ENCODE data around the gene MRPL55.
A peak's percentile ranks its signal among the peaks of the same experiment; 100 is the strongest.

The MRPL55 gene

GRCh38 chr1:228066416-228066815 lies 42.7 kb downstream of the MRPL55 start:
- no peak for DNase-seq

- DNase-seq: no peak
Measured at GRCh38 chr1:228065543-228066347, 43.4 kb downstream of the MRPL55 start.

- no peak for DNase-seq
Measured at GRCh38 chr1:228064741-228065542, 44.2 kb downstream of the MRPL55 start.

- no peak for DNase-seq
Measured at GRCh38 chr1:228064296-228064695, 44.8 kb downstream of the MRPL55 start.

GRCh38 chr1:228063251-228064191 lies 45.6 kb downstream of the MRPL55 start:
- no peak for DNase-seq

- no peak for DNase-seq
Measured at GRCh38 chr1:228062812-228063211, 46.3 kb downstream of the MRPL55 start.

GRCh38 chr1:228062085-228062791 lies 46.9 kb downstream of the MRPL55 start:
- no peak for DNase-seq

- no peak for DNase-seq
Measured at GRCh38 chr1:228061411-228062084, 47.6 kb downstream of the MRPL55 start.

GRCh38 chr1:228060458-228061190 lies 48.5 kb downstream of the MRPL55 start:
- DNase-seq: no peak

- peak; percentile 41 for DNase-seq
Measured at GRCh38 chr1:228059634-228060457, 49.3 kb downstream of the MRPL55 start.

GRCh38 chr1:228058949-228059633 lies 50.0 kb downstream of the MRPL55 start:
- no peak for DNase-seq

- no peak for DNase-seq
Measured at GRCh38 chr1:228058172-228058948, 50.7 kb downstream of the MRPL55 start.

All from DMS79 treated with DMSO at 0.1 percent for 48 hours (cell line).